T1000 (cell line): ENCODE measurements around the gene PIP5KL1.

Experiments used
- DNase-seq: peaks from one replicate; lab custom pipeline; 2025; ENCODE audit warnings: mixed read lengths; lab: John Stamatoyannopoulos, UW

The PIP5KL1 gene

GRCh38 chr9:127968042-127968441, 37.5 kb upstream of the PIP5KL1 start:
- no peak for DNase-seq

- DNase-seq: no peak
Measured at GRCh38 chr9:127967151-127967809, 36.7 kb upstream of the PIP5KL1 start.

GRCh38 chr9:127966416-127967150, 36.0 kb upstream of the PIP5KL1 start:
- no peak for DNase-seq

GRCh38 chr9:127965953-127966352, 35.4 kb upstream of the PIP5KL1 start:
- DNase-seq: no peak

- no peak for DNase-seq
Measured at GRCh38 chr9:127963359-127964064, 32.9 kb upstream of the PIP5KL1 start.

GRCh38 chr9:127963041-127963358, 32.4 kb upstream of the PIP5KL1 start:
- no peak for DNase-seq

- DNase-seq: no peak
Measured at GRCh38 chr9:127962278-127962677, 31.7 kb upstream of the PIP5KL1 start.

- no peak for DNase-seq
Measured at GRCh38 chr9:127961613-127962155, 31.1 kb upstream of the PIP5KL1 start.

- DNase-seq: no peak
Measured at GRCh38 chr9:127961155-127961490, 30.5 kb upstream of the PIP5KL1 start.

GRCh38 chr9:127960410-127961154, 30.0 kb upstream of the PIP5KL1 start:
- no peak for DNase-seq

GRCh38 chr9:127959841-127960409, 29.3 kb upstream of the PIP5KL1 start:
- DNase-seq: no peak

- no peak for DNase-seq
Measured at GRCh38 chr9:127959398-127959797, 28.8 kb upstream of the PIP5KL1 start.

- DNase-seq: no peak
Measured at GRCh38 chr9:127958728-127959127, 28.2 kb upstream of the PIP5KL1 start.

- no peak for DNase-seq
Measured at GRCh38 chr9:127955294-127956015, 24.9 kb upstream of the PIP5KL1 start.

- no peak for DNase-seq
Measured at GRCh38 chr9:127954831-127955293, 24.3 kb upstream of the PIP5KL1 start.

GRCh38 chr9:127953768-127954505, 23.4 kb upstream of the PIP5KL1 start:
- no peak for DNase-seq

GRCh38 chr9:127953154-127953553, 22.6 kb upstream of the PIP5KL1 start:
- no peak for DNase-seq

- no peak for DNase-seq
Measured at GRCh38 chr9:127950513-127951289, 20.1 kb upstream of the PIP5KL1 start.

- no peak for DNase-seq
Measured at GRCh38 chr9:127949827-127950512, 19.4 kb upstream of the PIP5KL1 start.
